Stimulated activated CD8-positive, alpha-beta memory T cell treated with anti-CD3 and anti-CD28 coated beads, Interleukin-12 subunit alpha, Interleukin-12 subunit beta, amount 100 ng/mL, for 4 hours (primary cell): ENCODE data around the gene WDFY1.

ENCODE experiments used
- DNase-seq: peaks from one replicate; pipeline ENCODE4 v3.0.0-alpha.2; 2020; ENCODE audit warnings: low read depth

The WDFY1 gene

DNA sequence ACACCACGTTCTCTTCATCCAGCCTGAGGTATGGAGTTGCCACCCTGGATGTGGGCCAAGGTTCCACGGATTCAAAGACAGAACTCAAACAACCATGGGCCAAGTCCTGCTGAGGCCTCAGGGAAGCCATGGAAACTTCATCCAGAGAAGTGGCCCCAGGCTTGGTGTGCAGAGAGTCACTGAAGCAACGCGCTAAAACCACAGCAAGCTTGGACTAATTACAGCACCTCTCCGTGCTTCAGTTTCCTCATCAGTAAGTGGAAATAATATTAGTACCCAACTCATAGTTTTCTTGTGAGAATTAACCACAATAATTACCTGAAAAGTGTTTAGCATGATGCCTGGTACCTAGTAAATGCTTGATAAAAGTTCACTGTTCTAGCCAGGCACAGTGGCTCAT lies 88.6 kb downstream of the WDFY1 start:
- DNase-seq = no peak

DNA sequence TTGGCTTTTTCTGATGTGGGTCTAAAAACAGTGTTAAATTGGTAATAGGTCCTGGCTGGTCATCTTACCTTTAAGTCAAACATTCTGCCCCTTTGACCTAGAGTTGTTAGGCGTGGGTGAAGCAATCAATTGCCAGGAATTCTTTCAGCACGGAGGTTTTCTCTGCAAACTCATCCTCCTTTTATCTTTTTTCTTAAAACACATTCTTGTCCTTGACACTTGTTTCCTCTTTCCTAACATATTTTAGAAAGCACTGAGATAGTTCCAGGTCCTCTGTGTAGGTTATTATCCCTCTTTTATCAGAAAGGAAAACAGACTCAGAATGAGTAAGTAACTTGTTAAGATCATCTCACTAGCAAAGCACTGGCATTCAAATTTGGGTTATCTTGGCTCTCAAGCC lies 89.1 kb downstream of the WDFY1 start:
- no peak for DNase-seq

DNA sequence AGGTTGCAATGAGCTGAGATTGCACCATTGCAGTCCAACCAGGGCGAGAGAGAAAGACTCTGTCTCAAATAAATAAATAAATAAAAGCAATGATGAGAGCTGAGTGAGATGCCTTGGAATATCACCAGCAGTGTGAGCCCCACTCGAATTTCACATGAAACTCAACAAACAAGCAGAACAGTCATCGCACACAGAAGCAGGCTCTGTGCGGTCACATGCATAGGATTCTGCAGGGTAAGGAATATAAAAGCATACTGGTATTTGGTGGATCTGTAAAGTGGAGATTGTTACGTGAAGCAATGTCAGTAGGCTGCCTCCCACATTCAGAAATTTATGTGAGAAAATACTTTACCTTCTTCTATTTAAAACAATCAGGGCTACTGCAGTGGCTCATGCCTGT lies 89.7 kb downstream of the WDFY1 start:
- no peak for DNase-seq

DNA sequence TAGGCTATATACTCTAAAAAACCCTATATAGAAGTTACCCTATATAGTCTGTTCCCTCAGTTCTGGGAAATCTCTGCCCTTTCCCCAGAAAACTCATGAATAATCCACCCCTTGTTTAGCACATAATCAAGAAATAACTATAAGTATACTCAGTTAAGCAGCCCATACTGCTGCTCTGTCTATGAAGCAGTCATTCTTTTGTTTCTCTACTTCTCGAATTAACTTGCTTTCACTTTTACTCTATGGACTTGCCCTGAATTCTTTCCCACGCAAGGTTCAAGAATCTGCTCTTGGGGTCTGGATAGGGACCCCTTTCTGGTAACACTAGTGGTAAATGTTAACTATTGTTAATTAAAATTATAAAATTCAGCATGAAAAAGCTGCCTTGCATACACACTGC lies 90.4 kb downstream of the WDFY1 start:
- no peak for DNase-seq

DNA sequence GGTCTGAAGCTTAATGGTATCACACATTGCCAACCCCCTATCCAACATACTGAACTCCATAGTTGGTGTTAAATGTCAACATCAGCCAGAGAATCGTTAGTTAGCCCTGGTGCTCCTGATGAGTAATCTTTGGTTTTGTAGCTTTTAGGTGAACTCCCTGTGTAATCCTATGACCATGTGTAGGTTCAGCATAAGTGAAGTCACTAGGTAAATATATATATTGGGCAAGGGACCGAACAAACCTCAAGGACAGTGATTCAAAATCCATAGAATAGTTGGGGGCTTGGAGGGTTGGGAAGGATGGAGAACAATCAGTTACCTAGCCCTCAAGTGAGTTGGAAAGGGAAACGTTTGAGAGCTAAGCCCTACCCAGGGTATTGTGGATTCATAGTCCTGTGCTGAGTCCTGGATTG lies 91.7 kb downstream of the WDFY1 start:
- DNase-seq = no peak

DNA sequence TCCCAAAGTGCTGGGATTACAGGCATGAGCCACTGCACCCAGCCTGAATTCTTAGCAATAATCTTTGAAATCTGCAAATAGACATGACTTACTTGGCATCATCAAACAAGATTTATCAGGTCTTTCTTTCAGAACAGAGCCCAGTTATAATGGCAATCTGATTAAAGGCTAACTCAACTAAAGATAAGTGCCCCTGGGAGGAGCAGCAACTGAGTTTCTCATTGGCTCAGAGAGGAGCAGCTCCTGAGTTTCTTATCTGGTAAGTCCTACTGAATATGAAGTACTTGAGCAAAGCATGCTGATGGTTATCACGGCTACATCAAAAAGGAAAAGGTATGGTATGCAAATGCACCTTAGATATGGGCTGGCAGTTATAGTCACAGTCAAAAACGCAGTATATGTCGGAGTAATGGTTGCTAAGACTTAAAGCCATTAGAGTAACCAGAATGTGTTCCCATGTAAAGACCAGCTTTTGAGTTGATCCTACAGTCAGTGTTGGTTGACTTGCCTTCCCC lies 92.8 kb downstream of the WDFY1 start:
- DNase-seq = no peak

DNA sequence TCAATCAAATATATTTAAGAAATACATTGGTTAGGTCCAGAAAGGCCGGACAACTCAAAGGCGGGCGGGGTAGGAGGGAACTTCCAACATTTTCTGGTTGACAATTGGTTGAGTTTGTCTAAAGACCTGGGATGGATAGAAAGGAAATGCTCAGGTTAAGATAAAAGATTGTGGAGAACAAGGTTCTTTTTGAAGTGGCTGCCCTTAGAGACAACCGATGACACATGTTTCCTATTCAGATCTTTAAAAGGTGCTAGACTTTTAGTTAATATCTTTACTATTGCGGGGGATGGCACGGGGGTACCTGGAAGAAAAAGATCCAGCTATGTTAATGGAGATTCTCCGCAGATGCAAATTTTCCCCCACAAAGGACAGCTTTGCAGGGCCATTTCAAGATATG lies 97.7 kb downstream of the WDFY1 start:
- DNase-seq = no peak

DNA sequence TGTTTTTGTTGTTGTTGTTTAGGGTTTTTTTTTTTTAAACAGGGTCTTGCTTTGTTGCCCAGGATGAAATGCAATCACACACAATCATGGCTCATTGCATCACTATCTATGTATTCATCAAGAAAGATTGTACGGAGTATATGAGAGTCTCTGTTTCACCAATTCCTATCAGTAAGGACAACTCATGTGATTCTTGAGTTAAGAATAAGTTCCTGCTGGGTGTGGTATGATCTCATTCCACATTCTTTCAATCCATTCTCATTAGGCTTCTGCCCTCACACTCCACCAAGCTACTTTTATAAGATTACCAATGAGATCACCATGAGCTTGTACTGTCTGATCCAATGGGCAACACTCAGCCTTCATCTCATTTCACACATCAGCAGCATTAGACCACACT lies 98.6 kb downstream of the WDFY1 start:
- DNase-seq = no peak

DNA sequence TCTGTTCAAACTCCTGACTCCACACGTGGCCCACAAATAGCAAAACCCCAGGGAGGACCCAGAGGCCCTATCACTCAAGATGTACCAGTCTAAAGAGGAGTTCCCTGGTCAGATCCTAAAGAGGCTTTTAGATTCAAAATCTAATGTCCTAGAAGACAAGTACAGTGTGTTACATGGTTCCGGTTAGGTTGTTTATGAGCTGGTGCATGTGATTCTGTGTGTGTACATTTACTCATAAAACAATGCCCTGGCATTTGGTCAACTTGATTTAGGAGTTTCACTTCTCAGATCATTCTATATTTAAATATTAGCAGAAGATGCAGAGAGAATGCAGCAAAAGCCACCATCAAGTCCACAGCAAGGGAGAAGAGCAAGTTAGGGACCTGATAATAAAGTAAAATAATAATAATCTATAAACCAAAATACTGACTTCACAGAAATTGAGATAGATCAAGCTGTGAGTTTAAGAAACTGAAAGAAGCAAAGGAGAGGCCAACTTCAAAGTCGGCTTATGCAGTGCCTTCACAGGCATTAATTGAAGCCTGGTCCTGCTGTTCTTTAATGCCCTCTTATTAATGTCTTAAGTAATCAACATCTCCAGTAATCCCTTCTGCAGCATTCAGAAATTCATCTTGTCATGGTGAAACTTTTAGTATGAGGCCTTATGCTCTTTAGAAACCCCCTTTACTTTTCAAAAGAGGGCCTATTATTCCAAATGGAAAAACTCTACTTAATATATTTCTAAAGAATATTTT lies 103.5 kb downstream of the WDFY1 start:
- DNase-seq = no peak

DNA sequence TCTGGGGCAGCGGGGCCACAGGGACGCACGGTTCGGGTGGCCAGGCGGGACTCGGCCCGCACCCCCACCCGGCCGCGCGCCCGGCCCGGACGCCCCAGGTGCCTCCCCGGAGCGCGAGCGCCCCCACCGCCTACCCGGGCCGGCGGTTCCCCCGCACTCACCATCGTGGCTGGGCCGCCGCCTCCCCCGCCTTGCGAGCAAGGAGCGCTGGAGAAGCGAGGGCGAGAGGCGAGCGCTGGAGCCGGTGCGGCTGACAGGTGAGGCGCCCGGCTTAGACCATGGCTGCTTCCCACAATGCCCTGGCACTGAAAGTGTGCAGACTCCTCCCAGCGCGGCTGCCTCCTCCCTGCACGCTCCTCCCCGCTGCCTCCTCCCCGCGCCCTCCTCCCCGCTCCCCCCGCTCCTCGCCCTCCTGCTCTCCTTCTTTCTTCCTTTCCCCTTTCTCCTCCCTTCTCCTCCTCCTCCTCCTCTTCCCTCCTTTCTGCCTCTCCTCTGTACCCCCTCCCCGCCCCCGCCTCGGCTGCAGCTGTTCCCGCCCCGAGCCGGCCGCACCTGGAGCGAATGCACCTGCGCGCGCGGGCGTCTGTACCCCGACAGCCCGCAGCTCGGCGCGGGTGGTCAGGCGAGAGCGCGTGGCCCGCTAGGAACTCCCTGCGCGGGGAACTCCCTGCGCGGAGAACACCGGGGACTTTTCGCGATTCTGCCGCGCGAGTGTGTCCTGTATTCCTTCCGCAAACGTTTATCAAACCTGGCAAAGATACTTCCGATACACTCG lies 107.7 kb downstream of the WDFY1 start, which contains the start of gene AP1S3:
TSS of gene AP1S3 (minus strand) at position 296 of the 775 bp plus-strand sequence. CDS start at position 164, 132 bp downstream.
- DNase-seq = peak; percentile 51

DNA sequence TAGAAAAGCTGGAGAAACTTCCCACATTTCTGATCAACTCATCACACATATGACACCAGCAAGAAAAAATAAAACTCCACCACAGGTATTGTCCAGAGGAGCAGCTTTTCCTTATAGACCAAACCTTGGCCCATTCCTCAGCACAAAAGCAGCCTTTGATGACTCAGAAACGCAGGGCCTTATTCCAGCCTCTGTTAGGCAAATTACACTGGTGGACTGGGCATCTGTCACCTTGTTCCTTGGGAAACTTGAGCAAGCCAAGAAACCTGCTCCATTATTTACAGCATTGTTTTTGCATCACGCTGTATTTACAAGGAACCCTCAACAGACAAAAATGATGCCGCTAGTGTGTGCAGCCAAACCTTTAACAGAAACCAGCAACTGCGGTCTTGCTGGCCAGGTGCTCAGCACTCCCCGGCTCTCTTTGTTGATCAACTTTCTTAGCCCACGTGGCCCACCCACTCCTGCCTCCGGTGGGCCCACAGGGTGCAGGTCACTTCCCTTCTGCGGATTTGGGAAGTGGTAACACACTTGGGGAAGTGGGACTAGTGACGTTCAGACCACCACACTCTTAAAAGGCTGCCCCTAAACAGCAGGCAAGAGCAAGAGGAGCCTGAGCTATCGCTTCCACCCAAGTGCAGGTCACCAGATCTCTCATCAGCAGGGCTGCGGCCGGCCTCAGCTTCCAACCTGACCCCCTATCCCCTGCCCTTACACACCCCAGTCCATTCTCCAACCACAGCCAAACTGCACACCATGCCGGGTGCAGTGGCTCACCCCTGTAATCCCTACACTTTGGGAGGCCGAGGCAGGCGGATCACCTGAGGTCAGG lies 109.2 kb downstream of the WDFY1 start:
- no peak for DNase-seq

DNA sequence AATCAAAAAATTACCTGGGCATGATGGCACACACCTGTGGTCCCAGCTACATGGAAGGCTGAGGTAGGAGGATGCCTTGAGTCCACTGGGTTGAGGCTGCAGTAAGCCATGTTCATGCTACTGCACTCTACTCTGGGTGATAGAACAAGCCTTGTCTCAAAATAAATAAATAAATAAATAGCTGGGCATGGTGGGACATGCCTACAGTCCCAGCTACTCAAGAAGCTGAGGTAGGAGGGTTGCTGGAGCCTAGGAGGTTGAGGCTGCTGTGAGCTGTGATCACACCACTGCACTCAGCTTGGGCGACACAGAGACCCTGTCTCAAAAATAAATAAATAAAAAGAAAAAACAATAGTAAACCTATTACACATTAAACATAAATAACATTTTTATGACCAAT lies 110.7 kb downstream of the WDFY1 start:
- no peak for DNase-seq

DNA sequence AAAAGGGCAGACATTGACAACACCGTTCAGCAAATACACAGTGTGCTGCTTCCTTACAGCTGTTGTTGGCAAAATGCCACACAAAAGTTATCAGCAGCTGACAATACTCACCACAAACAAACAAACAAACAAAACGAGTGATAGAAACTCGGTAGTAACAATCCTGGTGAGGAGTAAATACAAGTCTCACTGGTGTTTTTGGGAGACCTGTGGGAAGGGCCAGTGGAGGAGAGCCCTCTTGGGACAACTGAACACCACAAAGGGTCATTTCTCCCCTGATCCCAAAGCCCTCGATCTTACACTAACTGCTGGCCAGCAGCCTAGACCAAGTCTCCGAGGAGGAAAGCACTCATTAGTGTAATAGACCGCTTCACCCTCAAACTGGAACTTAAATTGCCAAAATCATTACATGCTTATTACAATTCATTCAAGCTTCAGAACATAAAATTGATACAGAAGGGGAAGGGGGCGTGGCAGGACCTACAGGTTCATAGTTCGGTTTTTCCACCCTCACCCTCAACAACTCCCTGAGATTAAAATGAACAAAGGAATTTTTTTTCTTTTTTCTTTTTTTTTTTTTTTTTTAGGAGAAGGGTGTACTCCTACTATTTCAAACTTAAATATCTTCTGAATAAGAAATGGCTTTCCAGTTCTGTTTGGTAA lies 112.8 kb downstream of the WDFY1 start:
- no peak for DNase-seq

DNA sequence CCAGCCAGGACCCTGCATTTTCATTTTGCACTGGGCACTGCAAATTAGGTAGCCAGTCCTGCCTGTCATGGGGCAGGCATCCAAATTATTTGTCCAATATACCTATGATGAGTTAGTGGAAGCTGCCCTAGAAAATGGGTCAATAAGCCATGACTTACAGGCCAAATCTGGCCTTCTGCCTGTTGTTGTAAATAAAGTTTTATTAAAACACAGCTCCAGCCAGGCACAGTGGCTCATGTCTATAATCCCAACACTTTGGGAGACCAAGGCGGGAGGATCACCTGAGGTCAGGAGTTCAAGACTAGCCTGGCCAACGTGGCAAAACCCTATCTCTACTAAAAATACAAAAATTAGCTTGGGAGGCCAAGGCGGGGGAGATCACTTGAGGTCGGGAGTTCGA lies 116.0 kb downstream of the WDFY1 start:
- no peak for DNase-seq

DNA sequence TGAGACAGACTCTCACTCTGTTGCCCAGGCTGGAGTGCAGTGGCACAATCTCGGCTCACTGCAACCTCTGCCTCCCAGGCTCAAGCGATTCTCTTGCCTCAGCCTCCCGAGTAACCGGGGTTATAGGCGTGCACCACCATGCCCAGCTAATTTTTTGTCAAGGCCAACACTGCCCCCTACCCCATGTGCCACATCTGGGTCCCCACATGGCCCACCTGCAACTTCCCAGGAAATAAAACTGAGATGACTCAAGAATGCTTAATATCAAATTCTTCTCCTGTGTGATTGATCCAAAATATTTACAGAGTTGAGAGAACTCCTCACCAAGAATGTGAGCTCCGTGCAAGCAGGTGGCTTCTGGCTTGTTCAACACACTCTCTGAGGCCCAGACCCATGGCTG lies 116.8 kb downstream of the WDFY1 start:
- DNase-seq = no peak

DNA sequence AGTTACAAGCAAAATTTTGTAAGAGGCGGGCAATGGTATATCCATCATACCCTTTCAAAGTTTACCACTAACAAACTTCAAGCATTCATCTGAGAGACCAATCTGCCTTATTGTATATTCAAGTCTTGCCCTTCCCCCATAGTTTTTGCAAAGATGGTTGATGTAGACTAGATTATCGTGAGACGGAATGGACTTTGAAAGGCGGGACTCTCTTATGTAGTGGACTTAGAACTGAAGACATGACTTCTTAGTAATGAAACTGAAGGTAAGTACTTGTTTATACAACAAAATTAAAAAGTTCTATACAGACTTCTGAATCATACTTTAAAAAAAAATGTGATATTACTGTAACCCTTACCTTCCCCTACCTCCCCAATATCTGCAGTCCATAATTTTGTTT lies 118.1 kb downstream of the WDFY1 start:
- no peak for DNase-seq
